NCI-H1436 (cell line): ENCODE results near the gene TMEM258.

ENCODE experiments used
- DNase-seq: peaks from one replicate; lab custom pipeline; 2025; lab: John Stamatoyannopoulos, UW

Gene TMEM258

GRCh38 chr11:61757213-61757862 is 35.1 kb downstream of the TMEM258 start:
- no peak for DNase-seq

- peak; percentile 90 for DNase-seq
Measured at GRCh38 chr11:61756452-61757212, 35.8 kb downstream of the TMEM258 start.

- DNase-seq, result no peak
Measured at GRCh38 chr11:61756147-61756451, 36.3 kb downstream of the TMEM258 start.

- no peak for DNase-seq
Measured at GRCh38 chr11:61754534-61755482, 37.6 kb downstream of the TMEM258 start.

- DNase-seq, result no peak
Measured at GRCh38 chr11:61753672-61754071, 38.7 kb downstream of the TMEM258 start.

GRCh38 chr11:61752925-61753521 is 39.4 kb downstream of the TMEM258 start:
- DNase-seq, result no peak

GRCh38 chr11:61752117-61752924 is 40.1 kb downstream of the TMEM258 start, which contains the start of gene MYRF:
TSS of gene MYRF (plus strand) at chr11:61752636. CDS start at chr11:61752745, 109 bp downstream.
- DNase-seq, result peak; percentile 52

- no peak for DNase-seq
Measured at GRCh38 chr11:61751384-61751783, 41.0 kb downstream of the TMEM258 start.

- no peak for DNase-seq
Measured at GRCh38 chr11:61750631-61751273, 41.6 kb downstream of the TMEM258 start.

GRCh38 chr11:61749591-61750217 is 42.7 kb downstream of the TMEM258 start:
- DNase-seq, result no peak

- DNase-seq, result no peak
Measured at GRCh38 chr11:61747967-61748285, 44.5 kb downstream of the TMEM258 start.

GRCh38 chr11:61747192-61747966 is 45.0 kb downstream of the TMEM258 start:
- peak; percentile 25 for DNase-seq

GRCh38 chr11:61746442-61747191 is 45.8 kb downstream of the TMEM258 start:
- DNase-seq, result no peak

- DNase-seq, result no peak
Measured at GRCh38 chr11:61745781-61746441, 46.5 kb downstream of the TMEM258 start.

- DNase-seq, result no peak
Measured at GRCh38 chr11:61744609-61745156, 47.7 kb downstream of the TMEM258 start.

- no peak for DNase-seq
Measured at GRCh38 chr11:61744181-61744580, 48.2 kb downstream of the TMEM258 start.

GRCh38 chr11:61743486-61744095 is 48.8 kb downstream of the TMEM258 start:
- no peak for DNase-seq

- DNase-seq, result no peak
Measured at GRCh38 chr11:61742391-61742790, 50.0 kb downstream of the TMEM258 start.
